Kidney (tissue), 22 donors: Measurements from ENCODE around the gene LAMA1. TPM values are rescaled to one million over a fixed set of nuclear protein-coding genes. Genes with fewer than 3 reads are reported as not detected.

Source experiments
- DNase-seq, 5 donors: peaks; one replicate each; pipeline ENCODE4 v3.0.0-alpha.2; 2013 to 2020
- FAIRE-seq: peaks from 2 replicates; lab custom pipeline; 2012; peaks lifted over from hg19 to GRCh38; lab: Jason Lieb, UNC
- H3K27ac ChIP-seq, 2 donors: one replicate each; pipeline ENCODE4 v1.7.0; 2013; ENCODE audit warnings: low read depth in 2 of 2, low read length in 2 of 2, inconsistent platforms in 1 of 2
- H3K27me3 ChIP-seq: one replicate; pipeline ENCODE4 v1.7.1; 2013; ENCODE audit warnings: low read length, inconsistent platforms; ENCODE audit not compliant: control insufficient read depth, insufficient read depth
- H3K36me3 ChIP-seq, 3 donors: one replicate each; pipeline versions ENCODE4 v1.7.0 to v1.7.1; 2013; ENCODE audit warnings: low read length in 3 of 3, control low read depth in 1 of 3, inconsistent platforms in 1 of 3; ENCODE audit not compliant: insufficient read depth in 3 of 3, control insufficient read depth in 2 of 3
- H3K4me1 ChIP-seq, 3 donors: one replicate each; pipeline versions ENCODE4 v1.7.0 to v1.7.1; 2013; ENCODE audit warnings: low read length in 3 of 3, inconsistent platforms in 1 of 3, low read depth in 1 of 3; ENCODE audit not compliant: control insufficient read depth in 2 of 3, insufficient read depth in 2 of 3
- H3K4me3 ChIP-seq, 3 donors: one replicate each; pipeline versions ENCODE4 v1.7.0 to v1.8.1; 2013; ENCODE audit warnings: low read length in 3 of 3, control low read depth in 1 of 3, inconsistent platforms in 1 of 3
- H3K9ac ChIP-seq, 3 donors: one replicate each; pipeline versions ENCODE4 v1.7.0 to v1.7.1; 2013; ENCODE audit warnings: low read length in 3 of 3, control low read depth in 1 of 3, inconsistent platforms in 1 of 3
- H3K9me3 ChIP-seq, 3 donors: one replicate each; pipeline versions ENCODE4 v1.7.0 to v1.7.1; 2013; ENCODE audit warnings: low read length in 3 of 3, control low read depth in 1 of 3, inconsistent platforms in 1 of 3; ENCODE audit not compliant: control insufficient read depth in 2 of 3, insufficient read depth in 1 of 3
- intact Hi-C: fragments of 100-400 bp; cut with DNase I; formaldehyde crosslinking; loops from one replicate; pipeline ENCODE4 v1.11.1; 2022
- long read RNA-seq, 10 donors: library from polyadenylated mRNA in 1 of 10; unstranded in 1 of 10; transcript quantifications; one replicate each; pipeline ENCODE4 v2.0.0 and lab custom pipeline, GENCODE V29; 2021 to 2026
- polyA plus RNA-seq: library from polyadenylated mRNA; stranded (reverse); fragments of 350-450 nt; fragmentation: Illumina TruSeq; extraction: RNeasy Lipid Tissue Mini Kit (QIAGEN cat#74804); gene quantifications from one replicate; pipeline ENCODE4 v1.2.3, GENCODE V29; 2014; ENCODE audit warnings: low read depth, low replicate concordance; ENCODE audit not compliant: insufficient read depth
- total RNA-seq: library from RNA; stranded (reverse); fragmentation: NEBNext Ultra II Directional; extraction: Animal tissue kit (Norgen Biotek cat#: 25700); gene quantifications from one replicate; pipeline ENCODE4 v1.2.1, GENCODE V29; 2021
- TF ChIP-seq, protein P1 (sequence below): IDR thresholded peaks from 3 replicates; pipeline ENCODE4 v1.5.1; 2012; ENCODE audit warnings: mild to moderate bottlenecking, moderate library complexity, borderline replicate concordance; ENCODE audit not compliant: insufficient read depth; ENCODE audit errors: extremely low read depth
- donor health status: control.
- donor health status: control.
- donor health status: control.
- donor health status: control.
- donor health status: control.
- donor health status: DM: yes; HTN: yes; CAD: no.
- donor health status: Normal renal cell carcinoma (clear cell type).

Gene LAMA1, protein sequence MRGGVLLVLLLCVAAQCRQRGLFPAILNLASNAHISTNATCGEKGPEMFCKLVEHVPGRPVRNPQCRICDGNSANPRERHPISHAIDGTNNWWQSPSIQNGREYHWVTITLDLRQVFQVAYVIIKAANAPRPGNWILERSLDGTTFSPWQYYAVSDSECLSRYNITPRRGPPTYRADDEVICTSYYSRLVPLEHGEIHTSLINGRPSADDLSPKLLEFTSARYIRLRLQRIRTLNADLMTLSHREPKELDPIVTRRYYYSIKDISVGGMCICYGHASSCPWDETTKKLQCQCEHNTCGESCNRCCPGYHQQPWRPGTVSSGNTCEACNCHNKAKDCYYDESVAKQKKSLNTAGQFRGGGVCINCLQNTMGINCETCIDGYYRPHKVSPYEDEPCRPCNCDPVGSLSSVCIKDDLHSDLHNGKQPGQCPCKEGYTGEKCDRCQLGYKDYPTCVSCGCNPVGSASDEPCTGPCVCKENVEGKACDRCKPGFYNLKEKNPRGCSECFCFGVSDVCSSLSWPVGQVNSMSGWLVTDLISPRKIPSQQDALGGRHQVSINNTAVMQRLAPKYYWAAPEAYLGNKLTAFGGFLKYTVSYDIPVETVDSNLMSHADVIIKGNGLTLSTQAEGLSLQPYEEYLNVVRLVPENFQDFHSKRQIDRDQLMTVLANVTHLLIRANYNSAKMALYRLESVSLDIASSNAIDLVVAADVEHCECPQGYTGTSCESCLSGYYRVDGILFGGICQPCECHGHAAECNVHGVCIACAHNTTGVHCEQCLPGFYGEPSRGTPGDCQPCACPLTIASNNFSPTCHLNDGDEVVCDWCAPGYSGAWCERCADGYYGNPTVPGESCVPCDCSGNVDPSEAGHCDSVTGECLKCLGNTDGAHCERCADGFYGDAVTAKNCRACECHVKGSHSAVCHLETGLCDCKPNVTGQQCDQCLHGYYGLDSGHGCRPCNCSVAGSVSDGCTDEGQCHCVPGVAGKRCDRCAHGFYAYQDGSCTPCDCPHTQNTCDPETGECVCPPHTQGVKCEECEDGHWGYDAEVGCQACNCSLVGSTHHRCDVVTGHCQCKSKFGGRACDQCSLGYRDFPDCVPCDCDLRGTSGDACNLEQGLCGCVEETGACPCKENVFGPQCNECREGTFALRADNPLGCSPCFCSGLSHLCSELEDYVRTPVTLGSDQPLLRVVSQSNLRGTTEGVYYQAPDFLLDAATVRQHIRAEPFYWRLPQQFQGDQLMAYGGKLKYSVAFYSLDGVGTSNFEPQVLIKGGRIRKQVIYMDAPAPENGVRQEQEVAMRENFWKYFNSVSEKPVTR (N-terminal part only)
- total RNA-seq (14.1 TPM), polyA plus RNA-seq (10.7 TPM)
- long read RNA-seq, donor 1, full-length matches to known transcripts = 1 of 1 reads
- long read RNA-seq, donor 1, partial matches to known transcripts = 0 of 1 reads
- long read RNA-seq, donor 1, other reads (novel, unspliced or antisense) = 0 of 1 reads
- long read RNA-seq, donor 2, partial matches to known transcripts = 7 of 8 reads
- long read RNA-seq, donor 2, other reads (novel, unspliced or antisense) = 0 of 8 reads
- long read RNA-seq, donor 3, partial matches to known transcripts = 5 of 6 reads
- long read RNA-seq, donor 3, other reads (novel, unspliced or antisense) = 0 of 6 reads
- long read RNA-seq, donor 4, full-length matches to known transcripts = 1 of 1 reads
- long read RNA-seq, donor 4, partial matches to known transcripts = 0 of 1 reads
- long read RNA-seq, donor 4, other reads (novel, unspliced or antisense) = 0 of 1 reads
- long read RNA-seq, donor 5 = 0 reads
- long read RNA-seq, donor 6 = 0 reads
- long read RNA-seq, donor 7, partial matches to known transcripts = 3 of 4 reads
- long read RNA-seq, donor 7, other reads (novel, unspliced or antisense) = 1 of 4 reads
- long read RNA-seq, donor 8 = 0 reads
- long read RNA-seq, donor 9 = 0 reads
- long read RNA-seq, donor 10, full-length matches to known transcripts = 2 of 2 reads
- long read RNA-seq, donor 10, partial matches to known transcripts = 0 of 2 reads
- long read RNA-seq, donor 10, other reads (novel, unspliced or antisense) = 0 of 2 reads

DNA sequence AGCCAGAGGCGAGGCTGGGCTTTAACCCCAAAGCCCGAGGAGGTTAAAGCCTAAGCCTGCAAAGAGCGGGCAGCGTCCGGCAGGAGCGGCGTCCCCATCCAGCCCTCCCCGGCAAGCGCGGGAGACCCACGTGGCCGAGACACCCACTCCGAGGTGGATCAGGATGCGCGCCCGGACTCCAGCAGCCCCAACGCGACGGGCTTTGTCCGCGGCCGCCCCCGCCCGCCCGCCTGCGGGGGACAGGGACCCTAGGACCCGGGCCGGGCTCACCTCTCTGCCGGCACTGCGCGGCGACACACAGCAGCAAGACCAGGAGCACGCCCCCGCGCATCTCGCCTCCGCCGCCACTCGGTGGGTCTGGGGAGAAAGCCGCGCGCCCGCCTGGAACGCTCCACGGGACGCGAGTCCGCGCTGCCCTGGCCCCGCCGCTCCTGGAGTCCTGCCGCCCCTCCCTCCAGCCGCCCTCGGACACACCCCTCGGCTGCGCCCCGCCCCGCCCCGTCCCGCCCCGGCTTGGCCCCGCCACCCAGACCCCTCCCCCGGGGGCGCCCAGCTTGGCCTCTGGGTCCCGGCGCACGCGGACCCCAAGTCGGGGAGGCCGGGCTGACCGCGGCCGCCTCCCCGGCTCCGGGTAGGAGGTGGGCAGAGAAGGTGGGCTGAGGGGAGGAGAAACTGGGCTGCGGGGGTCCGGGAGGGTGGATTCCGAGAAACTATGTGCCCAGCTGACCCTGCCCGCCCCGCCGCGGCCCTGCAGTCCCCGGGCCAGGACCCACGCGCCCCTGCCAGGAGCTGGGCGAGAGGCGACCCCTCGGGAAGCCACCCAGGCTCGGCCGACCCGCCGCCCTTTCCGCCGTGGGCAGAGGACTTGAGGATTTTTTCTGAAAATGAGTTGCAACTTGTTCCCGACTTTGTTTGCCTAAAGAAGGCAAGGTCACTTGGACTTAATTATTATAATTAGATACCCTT lies at the start of gene LAMA1:
Gene LAMA1 (minus strand): TSS at position 408 of the 966 bp plus-strand sequence. CDS start 77 bp downstream, at position 331.
- Histone ChIP-seq H3K27ac (peak within 1 kb of the TSS in 1 of 2 donors; percentile 51), H3K36me3 (no peaks in the 10 kb centered on the region), H3K4me3 (peak within 1 kb of the TSS; percentile 50 to 82 (median 65)), H3K9ac (peak within 1 kb of the TSS in 2 of 3 donors; percentile 2 to 32), H3K4me1 (peaks cover 0 to 6% (median 0%) of the 10 kb centered on the region in 3 donors), H3K27me3 (peaks cover 4% of the 10 kb centered on the region), H3K9me3 (no peaks in the 10 kb centered on the region)
- FAIRE-seq (no peak), DNase-seq (peak; percentile 69 to 85 (median 80))
- TF ChIP-seq, protein P1, sequence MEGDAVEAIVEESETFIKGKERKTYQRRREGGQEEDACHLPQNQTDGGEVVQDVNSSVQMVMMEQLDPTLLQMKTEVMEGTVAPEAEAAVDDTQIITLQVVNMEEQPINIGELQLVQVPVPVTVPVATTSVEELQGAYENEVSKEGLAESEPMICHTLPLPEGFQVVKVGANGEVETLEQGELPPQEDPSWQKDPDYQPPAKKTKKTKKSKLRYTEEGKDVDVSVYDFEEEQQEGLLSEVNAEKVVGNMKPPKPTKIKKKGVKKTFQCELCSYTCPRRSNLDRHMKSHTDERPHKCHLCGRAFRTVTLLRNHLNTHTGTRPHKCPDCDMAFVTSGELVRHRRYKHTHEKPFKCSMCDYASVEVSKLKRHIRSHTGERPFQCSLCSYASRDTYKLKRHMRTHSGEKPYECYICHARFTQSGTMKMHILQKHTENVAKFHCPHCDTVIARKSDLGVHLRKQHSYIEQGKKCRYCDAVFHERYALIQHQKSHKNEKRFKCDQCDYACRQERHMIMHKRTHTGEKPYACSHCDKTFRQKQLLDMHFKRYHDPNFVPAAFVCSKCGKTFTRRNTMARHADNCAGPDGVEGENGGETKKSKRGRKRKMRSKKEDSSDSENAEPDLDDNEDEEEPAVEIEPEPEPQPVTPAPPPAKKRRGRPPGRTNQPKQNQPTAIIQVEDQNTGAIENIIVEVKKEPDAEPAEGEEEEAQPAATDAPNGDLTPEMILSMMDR = no peak
- intact Hi-C loops = no loop called here

DNA sequence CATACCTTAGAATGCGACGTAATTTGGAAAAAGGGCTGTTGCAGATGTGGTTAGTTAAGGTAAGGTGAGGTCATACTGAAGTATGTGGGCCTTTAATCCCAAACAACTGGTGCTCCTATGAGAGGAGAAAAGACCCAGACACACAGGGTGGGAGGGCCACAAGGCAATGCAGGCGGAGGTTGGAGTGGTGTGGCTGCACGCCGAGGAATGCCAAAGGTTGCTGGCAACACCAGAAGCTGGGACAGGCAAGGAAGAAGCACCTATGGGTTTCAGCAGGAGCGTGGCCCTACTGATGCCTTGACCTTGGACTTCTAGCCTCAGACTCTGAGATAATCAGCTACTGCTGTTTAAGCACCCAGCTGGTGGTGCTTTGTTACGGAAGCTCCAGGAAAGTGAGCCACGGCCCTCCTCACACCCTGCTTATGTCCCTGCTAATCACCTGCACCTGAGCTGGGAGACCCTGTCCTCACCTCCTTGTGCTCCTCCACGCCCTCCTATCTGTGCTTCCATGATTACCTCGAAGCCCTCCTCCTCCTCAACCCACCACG lies 48.3 kb upstream of the LAMA1 start:
- no peak overlapping the region for H3K4me3 ChIP-seq
- TF ChIP-seq, protein P1 = no peak
- no peaks in the 10 kb centered on the region for H3K9me3 ChIP-seq
- intact Hi-C loops = no loop called here
- H3K27ac ChIP-seq = no peak overlapping the region
- no peaks in the 10 kb centered on the region for H3K4me1 ChIP-seq
- H3K9ac ChIP-seq = no peak overlapping the region
- no peaks in the 10 kb centered on the region for H3K27me3 ChIP-seq
- DNase-seq = no peak
- no peaks in the 10 kb centered on the region for H3K36me3 ChIP-seq
- no peak for FAIRE-seq
